Measurements from ENCODE around the gene RNF123. TPM values are rescaled to one million over a fixed set of nuclear protein-coding genes. Genes with fewer than 3 reads are reported as not detected.
A peak's percentile ranks its signal among the peaks of the same experiment; 100 is the strongest.

The RNF123 gene
- total RNA-seq (2014; rRNA removed; shearing (Covaris generic)), result 17.3 and 55.0 TPM in 2 replicates

- DNase-seq (ENCODE audit: low spot score), result peak; percentile 60
Observed at GRCh38 chr3:49689046-49689907, at the start of gene RNF123, which contains the start of gene MST1. TSS of gene RNF123 (plus strand) at chr3:49689557. CDS start at chr3:49691166, 1,609 bp downstream. TSS of gene MST1 (minus strand) at chr3:49689474. CDS start at chr3:49688691, 783 bp downstream.

- no peak for DNase-seq (ENCODE audit: low spot score)
Observed at GRCh38 chr3:49641292-49641691, 48.1 kb upstream of the RNF123 start.

DNA sequence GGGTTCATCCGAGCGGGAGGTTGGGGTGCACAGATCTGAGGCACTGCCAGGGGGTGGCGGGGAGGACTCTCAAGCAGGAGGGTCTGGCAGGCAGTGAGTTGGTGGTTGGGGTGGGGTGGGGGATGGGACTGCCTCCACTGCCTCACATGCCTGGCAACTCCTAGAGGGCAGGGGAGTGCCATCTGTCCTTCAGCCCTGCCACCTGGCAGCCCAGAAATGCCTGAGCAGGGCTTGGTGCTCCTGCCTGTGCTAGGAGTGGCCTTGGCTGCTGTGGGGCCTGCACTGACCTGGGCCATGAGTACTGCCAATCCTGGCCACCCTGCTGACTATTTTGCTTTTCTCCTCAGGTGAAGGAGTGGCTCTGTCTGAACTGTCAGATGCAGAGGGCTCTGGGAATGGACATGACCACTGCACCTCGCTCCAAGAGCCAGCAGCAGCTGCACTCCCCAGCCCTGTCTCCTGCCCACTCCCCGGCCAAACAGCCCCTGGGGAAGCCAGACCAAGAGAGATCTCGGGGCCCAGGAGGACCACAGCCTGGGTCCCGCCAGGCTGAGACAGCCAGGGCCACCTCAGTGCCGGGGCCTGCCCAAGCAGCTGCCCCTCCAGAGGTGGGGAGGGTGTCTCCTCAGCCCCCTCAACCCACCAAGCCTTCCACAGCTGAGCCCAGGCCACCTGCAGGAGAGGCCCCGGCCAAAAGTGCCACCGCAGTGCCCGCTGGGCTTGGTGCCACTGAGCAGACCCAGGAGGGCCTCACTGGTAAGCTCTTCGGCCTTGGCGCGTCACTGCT, 47.2 kb upstream of the RNF123 start:
- DNase-seq (ENCODE audit: low spot score), result no peak

DNA sequence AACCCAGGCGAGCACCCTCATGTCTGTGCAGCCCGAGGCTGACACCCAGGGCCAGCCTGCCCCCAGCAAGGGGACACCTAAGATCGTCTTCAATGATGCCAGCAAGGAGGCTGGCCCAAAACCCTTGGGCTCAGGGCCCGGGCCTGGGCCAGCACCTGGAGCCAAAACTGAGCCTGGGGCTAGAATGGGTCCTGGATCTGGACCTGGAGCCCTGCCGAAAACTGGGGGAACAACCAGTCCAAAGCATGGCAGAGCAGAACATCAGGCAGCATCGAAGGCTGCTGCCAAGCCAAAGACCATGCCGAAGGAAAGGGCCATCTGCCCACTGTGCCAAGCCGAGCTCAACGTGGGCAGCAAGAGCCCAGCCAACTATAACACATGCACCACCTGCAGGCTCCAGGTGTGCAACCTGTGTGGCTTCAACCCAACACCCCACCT, 46.6 kb upstream of the RNF123 start:
- DNase-seq (ENCODE audit: low spot score), result no peak

DNA sequence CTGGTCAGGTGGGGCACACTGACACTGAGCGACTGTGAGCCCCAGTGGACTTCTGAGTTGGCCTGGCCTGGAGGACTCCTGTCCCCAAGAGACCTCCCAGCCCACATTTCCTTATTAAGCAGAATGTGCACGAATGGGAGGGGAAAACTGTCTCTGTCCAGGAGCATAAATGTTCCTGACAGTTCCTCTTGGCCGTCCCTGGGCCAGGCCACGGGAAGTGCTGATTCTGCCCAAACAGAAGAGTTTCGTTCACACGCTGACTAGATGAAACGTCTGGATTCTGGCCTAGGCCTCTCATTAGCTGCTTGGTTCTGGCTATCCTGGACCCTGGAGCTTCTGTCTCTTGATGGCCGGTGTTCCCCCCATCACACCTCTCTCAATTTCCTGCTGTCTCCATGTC, 44.7 kb upstream of the RNF123 start:
- DNase-seq (ENCODE audit: low spot score), result no peak

GRCh38 chr3:49646236-49646635, 43.1 kb upstream of the RNF123 start:
- no peak for DNase-seq (ENCODE audit: low spot score)

GRCh38 chr3:49647741-49648140, 41.6 kb upstream of the RNF123 start:
- no peak for DNase-seq (ENCODE audit: low spot score)

DNA sequence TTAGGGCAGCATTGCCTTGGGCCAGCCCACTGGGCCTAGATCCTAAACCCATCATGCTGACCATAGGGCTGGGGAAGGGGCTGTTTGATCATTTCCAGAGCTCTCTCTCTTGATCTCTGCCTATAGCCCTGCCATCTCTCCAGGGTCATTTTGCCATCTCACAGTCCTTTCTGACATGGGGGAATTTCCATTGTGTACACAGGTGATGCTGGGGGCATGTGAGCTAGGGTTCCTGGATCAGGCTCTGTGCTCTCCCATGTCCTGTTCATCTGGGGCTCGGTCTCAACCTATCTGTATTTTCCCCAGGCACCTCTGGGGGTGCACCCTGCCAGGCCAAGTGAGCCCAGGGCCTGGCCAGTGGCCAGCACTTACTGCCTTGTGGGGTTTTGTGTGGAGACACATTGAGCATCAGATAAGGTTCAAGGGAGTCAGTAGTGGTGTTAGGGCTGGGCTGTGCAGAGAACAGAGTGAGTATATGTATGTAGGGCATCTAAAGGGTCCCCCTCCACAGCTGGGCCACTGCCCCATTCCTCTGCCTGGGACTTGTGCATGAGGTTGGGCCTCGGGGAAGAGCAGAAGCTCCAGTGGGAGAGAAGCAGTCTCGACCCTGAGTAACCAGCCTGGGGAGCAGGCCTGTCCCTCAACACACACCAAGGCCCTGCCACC, 40.9 kb upstream of the RNF123 start:
- DNase-seq (ENCODE audit: low spot score), result no peak

- DNase-seq (ENCODE audit: low spot score), result no peak
Observed at GRCh38 chr3:49649576-49649975, 39.8 kb upstream of the RNF123 start.

DNA sequence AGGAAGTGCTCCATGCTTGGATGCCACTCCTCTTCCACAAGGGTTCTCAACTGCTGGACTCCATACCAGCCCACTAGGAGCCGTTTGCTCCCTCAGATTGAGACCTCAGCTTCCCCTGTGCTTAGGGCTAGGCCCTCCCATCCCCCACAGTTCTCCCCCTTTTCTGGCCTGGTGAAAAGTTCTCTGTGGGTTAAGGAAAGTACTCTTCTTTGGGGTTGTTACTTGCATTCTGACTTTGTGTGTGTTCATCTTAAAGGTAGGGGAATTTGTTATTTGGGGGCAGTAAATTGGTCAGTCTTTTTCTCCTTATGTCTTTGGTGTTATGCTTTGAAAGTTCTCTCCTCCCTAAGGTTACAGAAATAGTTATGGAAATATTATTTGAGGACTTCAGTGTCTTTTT, 39.2 kb upstream of the RNF123 start:
- DNase-seq (ENCODE audit: low spot score), result no peak

GRCh38 chr3:49650637-49651036, 38.7 kb upstream of the RNF123 start:
- no peak for DNase-seq (ENCODE audit: low spot score)

- no peak for DNase-seq (ENCODE audit: low spot score)
Observed at GRCh38 chr3:49652218-49652902, 37.0 kb upstream of the RNF123 start.

GRCh38 chr3:49652903-49653415, 36.4 kb upstream of the RNF123 start:
- no peak for DNase-seq (ENCODE audit: low spot score)

- DNase-seq (ENCODE audit: low spot score), result no peak
Observed at GRCh38 chr3:49653621-49654020, 35.7 kb upstream of the RNF123 start.

- DNase-seq (ENCODE audit: low spot score), result no peak
Observed at GRCh38 chr3:49654176-49654825, 35.1 kb upstream of the RNF123 start.

GRCh38 chr3:49654955-49655556, 34.3 kb upstream of the RNF123 start:
- DNase-seq (ENCODE audit: low spot score), result no peak

DNA sequence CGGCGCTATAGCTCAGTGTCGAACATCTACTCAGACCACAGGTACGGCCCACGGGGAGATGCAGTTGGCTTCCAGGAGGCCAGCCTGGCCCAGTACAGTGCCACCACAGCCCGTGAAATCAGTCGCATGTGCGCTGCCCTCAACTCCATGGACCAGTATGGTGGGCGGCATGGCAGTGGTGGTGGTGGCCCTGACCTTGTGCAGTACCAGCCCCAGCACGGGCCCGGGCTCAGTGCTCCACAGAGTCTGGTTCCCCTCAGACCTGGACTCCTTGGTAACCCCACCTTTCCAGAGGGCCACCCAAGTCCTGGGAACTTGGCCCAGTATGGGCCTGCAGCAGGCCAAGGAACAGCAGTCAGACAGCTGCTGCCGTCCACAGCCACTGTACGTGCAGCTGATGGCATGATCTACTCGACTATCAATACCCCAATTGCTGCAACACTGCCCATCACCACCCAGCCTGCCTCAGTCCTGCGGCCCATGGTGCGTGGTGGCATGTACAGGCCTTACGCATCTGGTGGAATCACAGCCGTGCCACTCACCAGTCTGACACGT, 33.5 kb upstream of the RNF123 start:
- DNase-seq (ENCODE audit: low spot score), result no peak

DNA sequence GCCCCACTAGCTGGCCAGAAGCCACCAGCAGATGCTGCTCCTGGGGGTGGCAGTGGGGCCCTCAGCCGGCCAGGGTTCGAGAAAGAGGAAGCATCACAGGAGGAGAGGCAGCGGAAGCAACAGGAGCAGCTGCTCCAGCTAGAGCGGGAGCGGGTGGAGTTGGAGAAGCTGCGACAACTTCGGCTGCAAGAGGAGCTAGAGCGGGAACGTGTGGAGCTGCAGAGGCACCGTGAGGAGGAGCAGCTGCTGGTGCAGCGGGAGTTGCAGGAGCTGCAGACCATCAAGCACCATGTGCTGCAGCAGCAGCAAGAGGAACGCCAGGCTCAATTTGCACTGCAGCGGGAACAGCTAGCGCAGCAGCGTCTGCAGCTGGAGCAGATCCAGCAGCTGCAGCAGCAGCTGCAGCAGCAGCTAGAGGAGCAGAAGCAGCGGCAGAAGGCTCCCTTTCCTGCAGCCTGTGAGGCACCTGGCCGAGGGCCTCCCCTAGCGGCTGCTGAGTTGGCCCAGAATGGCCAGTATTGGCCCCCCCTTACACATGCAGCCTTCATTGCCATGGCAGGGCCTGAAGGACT, 32.7 kb upstream of the RNF123 start:
- no peak for DNase-seq (ENCODE audit: low spot score)

DNA sequence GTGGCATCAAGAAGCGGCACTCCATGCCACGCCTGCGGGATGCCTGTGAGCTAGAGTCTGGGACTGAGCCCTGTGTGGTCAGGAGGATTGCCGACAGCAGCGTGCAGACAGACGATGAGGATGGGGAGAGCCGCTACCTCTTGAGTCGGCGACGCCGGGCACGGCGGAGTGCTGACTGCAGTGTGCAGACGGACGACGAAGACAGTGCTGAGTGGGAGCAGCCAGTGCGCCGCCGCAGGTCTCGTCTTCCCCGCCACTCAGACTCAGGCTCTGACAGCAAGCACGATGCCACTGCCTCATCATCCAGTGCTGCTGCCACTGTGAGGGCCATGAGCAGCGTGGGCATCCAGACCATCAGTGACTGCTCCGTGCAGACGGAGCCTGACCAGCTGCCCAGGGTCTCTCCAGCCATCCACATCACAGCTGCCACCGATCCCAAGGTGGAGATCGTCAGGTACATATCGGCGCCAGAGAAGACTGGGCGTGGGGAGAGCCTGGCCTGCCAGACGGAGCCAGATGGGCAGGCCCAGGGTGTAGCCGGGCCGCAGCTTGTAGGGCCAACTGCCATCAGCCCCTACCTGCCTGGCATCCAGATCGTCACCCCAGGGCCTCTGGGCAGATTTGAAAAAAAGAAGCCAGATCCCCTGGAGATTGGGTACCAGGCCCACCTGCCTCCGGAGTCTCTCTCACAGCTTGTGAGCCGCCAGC, 32.0 kb upstream of the RNF123 start:
- DNase-seq (ENCODE audit: low spot score), result no peak

All from A172 (cell line).